ENCODE data around the gene GPAM.
"Not testable (repeated sequence)": the region's sequence is repeated elsewhere in the genome, so short reads cannot be mapped to it uniquely, and the experiment has no call there.

Gene GPAM

DNA sequence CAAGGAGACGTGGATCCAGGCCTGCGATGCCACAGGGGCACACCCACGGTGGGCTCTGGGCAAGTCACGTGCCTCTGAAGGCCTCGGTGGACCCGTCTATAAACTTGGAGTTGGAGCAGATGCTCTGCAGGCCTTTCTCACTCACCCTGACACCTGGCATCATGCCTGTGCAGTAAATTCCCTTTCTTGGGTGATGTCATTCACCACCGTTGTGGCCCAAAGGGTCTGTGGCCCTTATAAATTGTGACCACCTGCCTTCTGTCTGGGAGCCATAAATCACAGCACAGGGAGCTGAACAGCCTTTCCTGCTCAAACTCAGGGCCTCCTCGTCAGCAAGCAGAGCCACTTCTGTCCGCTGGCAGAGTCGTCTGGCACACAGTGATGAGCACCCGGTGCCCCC lies 52.2 kb downstream of the GPAM start:
- DNase-seq: no peak

DNA sequence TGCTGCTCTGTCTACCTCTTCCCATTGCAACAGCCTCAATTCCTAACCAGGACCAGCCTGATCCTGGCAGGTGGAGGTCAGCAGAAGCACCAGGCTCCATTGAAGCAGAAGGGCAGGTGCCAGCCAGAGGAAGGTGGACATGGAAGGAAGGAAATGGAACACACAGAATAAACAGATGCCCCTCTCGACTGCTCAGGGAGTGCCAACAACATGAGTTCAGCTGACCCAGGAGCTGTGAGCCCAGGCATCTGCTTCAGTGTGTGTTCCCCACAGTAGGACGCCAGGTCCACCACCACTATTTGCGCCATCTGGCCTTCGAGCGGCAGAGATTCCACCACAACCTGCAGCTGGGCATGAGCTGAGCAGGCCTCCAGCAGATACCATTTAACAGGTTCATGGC lies 56.7 kb downstream of the GPAM start:
- no peak for DNase-seq

DNA sequence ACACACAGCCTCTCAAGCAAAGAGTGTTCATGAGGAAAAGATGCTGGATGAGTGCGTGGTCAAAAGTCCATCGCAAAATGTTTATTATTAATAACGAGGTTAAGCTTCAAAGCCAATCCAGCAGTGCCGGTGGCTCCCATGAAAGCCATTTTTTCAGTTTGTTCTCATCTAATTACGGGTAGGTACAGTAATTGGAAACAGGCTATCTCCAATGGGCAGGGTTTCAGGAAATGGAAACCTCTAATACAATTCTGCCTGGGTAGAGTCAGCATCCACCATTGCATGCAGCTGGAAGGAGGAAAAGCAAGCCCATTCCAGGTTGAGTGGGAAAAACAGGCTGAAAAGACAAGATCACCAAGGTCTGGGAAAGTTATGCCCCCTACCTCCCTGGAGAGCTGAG lies 57.4 kb downstream of the GPAM start:
- DNase-seq: no peak

- DNase-seq: no peak
Observed at GRCh38 chr10:112124866-112125265, 58.7 kb downstream of the GPAM start.

GRCh38 chr10:112122827-112123226 lies 60.7 kb downstream of the GPAM start:
- no peak for DNase-seq

DNA sequence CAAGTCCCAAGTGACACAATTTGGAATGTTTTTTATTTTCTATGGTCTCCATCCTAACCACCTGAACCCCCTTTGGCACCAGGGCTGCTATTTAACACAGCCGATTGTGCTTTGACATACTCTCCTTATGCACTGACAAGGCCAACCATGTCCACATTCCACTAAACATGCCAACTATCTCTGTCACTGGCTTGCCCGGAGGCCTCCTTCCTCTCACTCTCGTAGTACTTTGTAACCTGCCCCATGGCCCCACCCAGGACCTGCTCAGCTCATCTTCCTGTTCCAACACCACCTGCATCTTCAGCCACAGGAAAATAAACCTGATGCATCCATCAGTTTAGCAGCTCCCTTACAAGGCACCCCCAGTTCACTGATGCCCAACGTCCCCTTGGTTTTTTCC lies 63.1 kb downstream of the GPAM start:
- no peak for DNase-seq

DNA sequence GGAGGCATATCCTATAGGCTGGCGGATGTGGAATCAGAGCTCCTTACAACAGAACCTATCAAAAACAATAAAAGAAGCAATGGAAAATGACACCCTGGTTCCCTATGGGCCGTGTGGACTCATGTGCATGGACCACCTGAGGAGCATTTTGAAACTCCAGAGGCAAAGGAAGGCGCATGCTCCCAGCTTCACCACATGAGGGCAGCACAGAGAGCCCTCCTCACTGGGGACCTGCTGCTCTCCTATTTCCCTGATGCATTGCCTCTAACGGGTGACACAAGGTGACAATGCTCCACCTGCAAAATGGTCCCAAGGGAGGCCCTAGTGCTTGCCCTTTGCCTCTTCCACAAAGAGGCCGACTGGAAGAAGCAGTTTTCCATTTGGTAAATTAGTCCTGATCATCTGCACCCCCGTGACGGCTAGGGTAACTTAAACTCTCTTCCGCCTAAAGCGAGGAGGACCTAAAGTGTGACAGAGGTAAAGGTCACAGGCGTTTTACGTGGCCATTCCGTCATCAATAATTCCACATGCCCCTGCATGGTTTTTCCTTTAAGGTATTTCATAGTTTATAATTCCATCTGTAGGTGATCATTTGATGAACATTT lies 67.7 kb downstream of the GPAM start:
- DNase-seq: no peak

DNA sequence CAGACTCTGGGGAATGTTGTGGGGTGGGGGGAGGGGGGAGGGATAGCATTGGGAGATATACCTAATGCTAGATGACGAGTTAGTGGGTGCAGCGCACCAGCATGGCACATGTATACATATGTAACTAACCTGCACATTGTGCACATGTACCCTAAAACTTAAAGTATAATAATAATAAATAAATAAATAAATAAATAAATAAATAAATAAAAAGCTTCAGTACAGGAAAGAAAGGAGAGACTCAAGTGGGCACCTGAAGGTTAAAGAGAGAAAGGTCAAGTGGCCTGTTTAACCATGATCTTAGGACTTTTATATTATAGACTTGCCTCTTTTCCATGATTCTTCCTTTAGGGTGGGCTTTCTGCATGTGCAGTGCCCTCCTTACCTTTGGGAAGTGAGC lies 73.8 kb downstream of the GPAM start:
- not testable (repeated sequence) for DNase-seq
